Spleen (tissue), 7 donors: Measurements from ENCODE around the gene S100B.

Experiments
- POLR2A ChIP-seq, 3 donors: fragments of 450-650 bp; IDR thresholded peaks; one replicate each; pipeline ENCODE4 v1.5.1; 2017; ENCODE audit warnings: antibody characterized with exemption in 3 of 3, mild to moderate bottlenecking in 1 of 3
- POLR2AphosphoS5 ChIP-seq, 3 donors: sonication (generic); formaldehyde crosslinking; IDR thresholded peaks; one replicate each; pipeline ENCODE4 v1.5.1; 2017; ENCODE audit warnings: antibody characterized with exemption in 3 of 3
- TF ChIP-seq, protein P1 (sequence below), 11 experiments: fragments of 200-600 bp in 7 of 11; fragments of 450-650 bp in 4 of 11; sonication (generic) in 4 of 11; IDR thresholded peaks in 8 of 11; conservative IDR thresholded peaks in 3 of 11; 1 replicate in 7 of 11; 2 replicates in 4 of 11; pipeline versions ENCODE4 v1.4.0 to v1.8.0; 2016 to 2021; ENCODE audit warnings: antibody characterized with exemption in 11 of 11, inconsistent platforms in 4 of 11, mild to moderate bottlenecking in 1 of 11
- donor health status: DM: no; HTN: no; CAD: no; lungs with moderate emphysema.
- donor health status: DM: no; HTN: no; CAD: no.
- donor health status: DM: no; HTN: no; CAD: no.

DNA sequence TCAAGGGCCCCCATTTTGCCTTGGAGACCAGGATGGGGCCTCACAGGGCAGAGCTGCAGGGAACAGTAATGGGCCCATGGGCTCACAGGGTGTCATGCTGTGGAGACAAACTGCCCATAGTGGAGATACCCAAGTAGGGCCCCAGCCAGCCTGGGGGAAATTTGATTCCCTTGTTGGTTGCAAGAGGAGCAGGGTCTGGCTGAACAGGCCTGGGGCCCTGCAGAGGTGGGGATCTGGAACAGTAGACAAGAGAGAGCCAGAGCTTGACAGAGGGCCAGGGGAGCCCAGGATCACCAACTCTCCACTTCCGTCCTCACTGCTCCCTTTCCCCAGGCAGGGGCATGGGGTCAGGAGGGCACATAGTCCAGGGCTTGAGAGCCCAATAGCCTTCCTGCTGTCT is 8.7 kb downstream of the S100B start:
- no peak for TF ChIP-seq POLR2A (IDR thresholded peaks at IDR 0.05)
- TF ChIP-seq, protein P1, sequence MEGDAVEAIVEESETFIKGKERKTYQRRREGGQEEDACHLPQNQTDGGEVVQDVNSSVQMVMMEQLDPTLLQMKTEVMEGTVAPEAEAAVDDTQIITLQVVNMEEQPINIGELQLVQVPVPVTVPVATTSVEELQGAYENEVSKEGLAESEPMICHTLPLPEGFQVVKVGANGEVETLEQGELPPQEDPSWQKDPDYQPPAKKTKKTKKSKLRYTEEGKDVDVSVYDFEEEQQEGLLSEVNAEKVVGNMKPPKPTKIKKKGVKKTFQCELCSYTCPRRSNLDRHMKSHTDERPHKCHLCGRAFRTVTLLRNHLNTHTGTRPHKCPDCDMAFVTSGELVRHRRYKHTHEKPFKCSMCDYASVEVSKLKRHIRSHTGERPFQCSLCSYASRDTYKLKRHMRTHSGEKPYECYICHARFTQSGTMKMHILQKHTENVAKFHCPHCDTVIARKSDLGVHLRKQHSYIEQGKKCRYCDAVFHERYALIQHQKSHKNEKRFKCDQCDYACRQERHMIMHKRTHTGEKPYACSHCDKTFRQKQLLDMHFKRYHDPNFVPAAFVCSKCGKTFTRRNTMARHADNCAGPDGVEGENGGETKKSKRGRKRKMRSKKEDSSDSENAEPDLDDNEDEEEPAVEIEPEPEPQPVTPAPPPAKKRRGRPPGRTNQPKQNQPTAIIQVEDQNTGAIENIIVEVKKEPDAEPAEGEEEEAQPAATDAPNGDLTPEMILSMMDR (IDR thresholded peaks at IDR 0.05 in 8 of 11, conservative IDR thresholded peaks at IDR 0.05 in 3 of 11) = no peak
- TF ChIP-seq POLR2AphosphoS5 (IDR thresholded peaks at IDR 0.05) = no peak
